Measurements from ENCODE around the gene PPP4R2. TPM values are rescaled to one million over a fixed set of nuclear protein-coding genes. Genes with fewer than 3 reads are reported as not detected.

PPP4R2 gene
- total and polyA plus RNA-seq, 10 of the 15 experiments (the other 5 are each of a cell fraction or from before 2014, with no cell fraction given): 16.7 to 83.4 (median 38.9) TPM

DNA sequence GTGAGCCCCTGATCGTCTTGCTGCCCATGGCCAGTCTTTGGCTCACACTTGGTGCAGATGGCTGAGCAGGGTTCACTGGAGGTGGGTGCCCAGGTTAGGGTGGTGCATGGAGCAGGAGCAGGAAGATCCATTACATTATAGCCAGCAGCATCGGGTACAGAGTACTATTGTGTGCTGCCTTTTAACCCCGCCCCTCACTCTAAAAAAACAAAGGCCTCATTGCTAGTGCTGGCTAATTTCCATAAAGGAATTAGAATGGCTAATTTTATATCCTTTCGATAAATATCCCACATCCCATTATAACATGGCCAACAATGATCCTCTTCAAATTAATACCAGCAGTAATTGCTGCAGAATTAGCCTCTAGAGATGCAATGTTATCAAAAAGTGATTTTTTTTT is 45.8 kb upstream of the PPP4R2 start:
- Histone ChIP-seq H3K4me2 (ENCODE audit: control insufficient read depth, insufficient read depth) (peak overlapping the region; percentile 73), H4K20me1 (ENCODE audit: control insufficient read depth, insufficient read depth) (no peaks in the 10 kb centered on the region), H3K36me3 (ENCODE audit: control insufficient read depth in 2 of 2, insufficient read depth in 2 of 2, low read length in 1 of 2) (no peaks in the 10 kb centered on the region), H3K4me1 (ENCODE audit: control insufficient read depth, insufficient read depth, low read length) (peaks cover 13% of the 10 kb centered on the region), H2AFZ (ENCODE audit: control insufficient read depth, low read depth, low read length) (peak overlapping the region; percentile 70), H3K4me3 (peak overlapping the region; percentile 1; the same call in 1 of the 2 replicates), H3K79me2 (ENCODE audit: control insufficient read depth, insufficient read depth, low read length) (no peaks in the 10 kb centered on the region), H3K9ac (ENCODE audit: control insufficient read depth, insufficient read depth, low read length) (peak overlapping the region; percentile 14; the same call in 1 of the 2 replicates), H3K27me3 (replicated peaks in 1 of 2; ENCODE audit: control insufficient read depth in 2 of 2, insufficient read depth in 2 of 2, low read length in 1 of 2) (no peaks in the 10 kb centered on the region), H3K27ac (ENCODE audit: control insufficient read depth, insufficient read depth) (no peak overlapping the region), H3K9me3 (replicated peaks; ENCODE audit: control insufficient read depth, insufficient read depth, low read length) (no peaks in the 10 kb centered on the region)
- no peak for DNase-seq (ENCODE audit: low read depth, low spot score)
- BruUV-seq (replicated peaks): no TSS peak
- TF ChIP-seq, protein P1, sequence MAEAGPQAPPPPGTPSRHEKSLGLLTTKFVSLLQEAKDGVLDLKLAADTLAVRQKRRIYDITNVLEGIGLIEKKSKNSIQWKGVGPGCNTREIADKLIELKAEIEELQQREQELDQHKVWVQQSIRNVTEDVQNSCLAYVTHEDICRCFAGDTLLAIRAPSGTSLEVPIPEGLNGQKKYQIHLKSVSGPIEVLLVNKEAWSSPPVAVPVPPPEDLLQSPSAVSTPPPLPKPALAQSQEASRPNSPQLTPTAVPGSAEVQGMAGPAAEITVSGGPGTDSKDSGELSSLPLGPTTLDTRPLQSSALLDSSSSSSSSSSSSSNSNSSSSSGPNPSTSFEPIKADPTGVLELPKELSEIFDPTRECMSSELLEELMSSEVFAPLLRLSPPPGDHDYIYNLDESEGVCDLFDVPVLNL (IDR thresholded peaks at IDR 0.05; ENCODE audit: low read depth, low read length): no peak
- TF ChIP-seq NFXL1 (IDR thresholded peaks at IDR 0.05; ENCODE audit: borderline replicate concordance): no peak
- no peak for TF ChIP-seq RAD51 (IDR thresholded peaks at IDR 0.05)
- TF ChIP-seq BCL11A (IDR thresholded peaks at IDR 0.05; ENCODE audit: low read depth, low read length): no peak
- TF ChIP-seq LARP7 (IDR thresholded peaks at IDR 0.05): no peak
- TF ChIP-seq, protein P2, sequence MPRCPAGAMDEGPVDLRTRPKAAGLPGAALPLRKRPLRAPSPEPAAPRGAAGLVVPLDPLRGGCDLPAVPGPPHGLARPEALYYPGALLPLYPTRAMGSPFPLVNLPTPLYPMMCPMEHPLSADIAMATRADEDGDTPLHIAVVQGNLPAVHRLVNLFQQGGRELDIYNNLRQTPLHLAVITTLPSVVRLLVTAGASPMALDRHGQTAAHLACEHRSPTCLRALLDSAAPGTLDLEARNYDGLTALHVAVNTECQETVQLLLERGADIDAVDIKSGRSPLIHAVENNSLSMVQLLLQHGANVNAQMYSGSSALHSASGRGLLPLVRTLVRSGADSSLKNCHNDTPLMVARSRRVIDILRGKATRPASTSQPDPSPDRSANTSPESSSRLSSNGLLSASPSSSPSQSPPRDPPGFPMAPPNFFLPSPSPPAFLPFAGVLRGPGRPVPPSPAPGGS (IDR thresholded peaks at IDR 0.05; ENCODE audit: borderline replicate concordance, insufficient read depth, low read depth, low read length, poor library complexity, severe bottlenecking): no peak
- TF ChIP-seq NR2C2 (IDR thresholded peaks at IDR 0.05; ENCODE audit: borderline replicate concordance, control insufficient read depth, insufficient read length, low read depth): no peak
- TF ChIP-seq RUNX3 (IDR thresholded peaks at IDR 0.05; ENCODE audit: low read length): no peak
- TF ChIP-seq SMAD1 (IDR thresholded peaks at IDR 0.05; ENCODE audit: low read depth, partially characterized antibody): no peak
- no peak for TF ChIP-seq EP300 (IDR thresholded peaks at IDR 0.05; ENCODE audit: borderline replicate concordance in 1 of 2, control insufficient read depth in 1 of 2, low read depth in 2 of 2, low read length in 2 of 2)
- no peak for TF ChIP-seq HDGF (IDR thresholded peaks at IDR 0.05)
- TF ChIP-seq, protein P3, sequence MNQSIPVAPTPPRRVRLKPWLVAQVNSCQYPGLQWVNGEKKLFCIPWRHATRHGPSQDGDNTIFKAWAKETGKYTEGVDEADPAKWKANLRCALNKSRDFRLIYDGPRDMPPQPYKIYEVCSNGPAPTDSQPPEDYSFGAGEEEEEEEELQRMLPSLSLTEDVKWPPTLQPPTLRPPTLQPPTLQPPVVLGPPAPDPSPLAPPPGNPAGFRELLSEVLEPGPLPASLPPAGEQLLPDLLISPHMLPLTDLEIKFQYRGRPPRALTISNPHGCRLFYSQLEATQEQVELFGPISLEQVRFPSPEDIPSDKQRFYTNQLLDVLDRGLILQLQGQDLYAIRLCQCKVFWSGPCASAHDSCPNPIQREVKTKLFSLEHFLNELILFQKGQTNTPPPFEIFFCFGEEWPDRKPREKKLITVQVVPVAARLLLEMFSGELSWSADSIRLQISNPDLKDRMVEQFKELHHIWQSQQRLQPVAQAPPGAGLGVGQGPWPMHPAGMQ (IDR thresholded peaks at IDR 0.05; ENCODE audit: borderline replicate concordance): no peak
- TF ChIP-seq FOXM1 (IDR thresholded peaks at IDR 0.05; ENCODE audit: low read depth, low read length): no peak
- FAIRE-seq: no peak
- intact Hi-C loops (cut with micrococcal nuclease; ENCODE audit: unreplicated experiment): no loop called here
- WGBS (ENCODE audit: insufficient coverage, insufficient replicate concordance, low lambda C conversion rate, missing lambda C conversion rate): 8% methylated on average over 4 of the region's 4 CpGs
- in situ Hi-C loops (cut with MboI): no loop called here
- RAD21 ChIA-PET (ENCODE audit: unreplicated experiment): interaction anchor here (1.0 to 1.3 kb wide), 6 partner anchors 10 to 100 kb away, joined by 3 to 5 read pairs (median 4); partner anchors contain the start of gene PPP4R2
- SMC1A ChIA-PET (ENCODE audit: uncharacterized antibody, unreplicated experiment): interaction anchor here (0.9 to 1.0 kb wide), 3 partner anchors 10 to 45 kb away, joined by 3 to 6 read pairs (median 4); partner anchors contain the start of gene PPP4R2
- POLR2A ChIA-PET: interaction anchor here (1.1 kb wide), 1 partner anchor 21 kb away, joined by 4 read pairs; no protein-coding TSS in a partner anchor
- CTCF ChIA-PET: interaction anchor here (0.8 to 2.0 kb wide), 3 partner anchors 11 to 108 kb away, joined by 3 to 7 read pairs (median 5); no protein-coding TSS in a partner anchor
- ATAC-seq: peak; percentile 34
